Endothelial cell of umbilical vein (primary cell): ENCODE data around the gene CTNND2.

Source experiments
- EZH2 ChIP-seq: IDR thresholded peaks from 2 replicates; pipeline ENCODE4 v1.6.1; 2012; ENCODE audit warnings: borderline replicate concordance, low read depth, mild to moderate bottlenecking, moderate library complexity, low read length, inconsistent platforms; ENCODE audit not compliant: severe bottlenecking
- FOS ChIP-seq: IDR thresholded peaks from 2 replicates; pipeline ENCODE4 v1.6.1; 2011; ENCODE audit warnings: mild to moderate bottlenecking, low read length, moderate library complexity, borderline replicate concordance; ENCODE audit not compliant: insufficient read depth
- GATA2 ChIP-seq: IDR thresholded peaks from 2 replicates; pipeline ENCODE4 v1.7.0; 2011; ENCODE audit warnings: low read depth, mild to moderate bottlenecking, moderate library complexity, mixed read lengths, low read length; ENCODE audit not compliant: insufficient read length, insufficient read depth
- JUN ChIP-seq: IDR thresholded peaks from 2 replicates; pipeline ENCODE4 v1.6.1; 2011; ENCODE audit warnings: borderline replicate concordance, low read depth; ENCODE audit not compliant: insufficient read length, insufficient read depth
- MAX ChIP-seq: IDR thresholded peaks from 2 replicates; pipeline ENCODE4 v1.6.1; 2011; ENCODE audit not compliant: insufficient read depth, insufficient read length
- MYC ChIP-seq: IDR thresholded peaks from one replicate; pipeline ENCODE4 v1.6.1; 2011; ENCODE audit warnings: mild to moderate bottlenecking, low read depth, low read length
- POLR2A ChIP-seq: IDR thresholded peaks from 2 replicates; pipeline ENCODE4 v1.6.1; 2012; ENCODE audit warnings: low read depth, mild to moderate bottlenecking, control low read depth, low read length
- POLR2AphosphoS5 ChIP-seq: IDR thresholded peaks from 2 replicates; pipeline ENCODE4 v1.6.1; 2012; ENCODE audit warnings: low read depth, mild to moderate bottlenecking, control low read depth, low read length, moderate library complexity; ENCODE audit not compliant: insufficient read depth
- TF ChIP-seq, protein P1 (sequence below), 2 donors: IDR thresholded peaks; 1 replicate in 1 of 2; 2 replicates in 1 of 2; pipeline ENCODE4 v1.5.1; 2011; ENCODE audit warnings: low read length in 2 of 2, mild to moderate bottlenecking in 2 of 2, moderate library complexity in 2 of 2, control low read depth in 1 of 2, inconsistent platforms in 1 of 2, low read depth in 1 of 2; ENCODE audit not compliant: insufficient read depth in 1 of 2; ENCODE audit errors: extremely low read depth in 1 of 2

DNA sequence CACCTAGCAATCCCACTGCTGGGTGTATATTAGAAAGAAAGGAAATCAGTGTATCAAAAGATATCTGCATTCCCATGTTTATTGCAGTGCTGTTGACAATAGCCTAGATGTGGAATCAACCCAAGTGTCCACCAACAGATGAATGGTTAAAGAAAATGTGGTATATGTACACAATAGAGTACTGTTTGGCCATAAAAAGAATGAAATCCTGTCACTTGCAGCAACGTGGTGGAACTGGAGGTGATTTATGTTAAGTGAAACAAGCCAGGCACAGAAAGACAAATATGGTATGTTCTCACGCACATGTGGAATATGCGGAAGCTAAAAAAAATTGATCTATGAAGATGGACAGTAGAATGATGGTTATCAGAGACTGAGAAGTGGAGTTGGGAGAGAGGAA is 921.6 kb downstream of the CTNND2 start:
- TF ChIP-seq, protein P1, sequence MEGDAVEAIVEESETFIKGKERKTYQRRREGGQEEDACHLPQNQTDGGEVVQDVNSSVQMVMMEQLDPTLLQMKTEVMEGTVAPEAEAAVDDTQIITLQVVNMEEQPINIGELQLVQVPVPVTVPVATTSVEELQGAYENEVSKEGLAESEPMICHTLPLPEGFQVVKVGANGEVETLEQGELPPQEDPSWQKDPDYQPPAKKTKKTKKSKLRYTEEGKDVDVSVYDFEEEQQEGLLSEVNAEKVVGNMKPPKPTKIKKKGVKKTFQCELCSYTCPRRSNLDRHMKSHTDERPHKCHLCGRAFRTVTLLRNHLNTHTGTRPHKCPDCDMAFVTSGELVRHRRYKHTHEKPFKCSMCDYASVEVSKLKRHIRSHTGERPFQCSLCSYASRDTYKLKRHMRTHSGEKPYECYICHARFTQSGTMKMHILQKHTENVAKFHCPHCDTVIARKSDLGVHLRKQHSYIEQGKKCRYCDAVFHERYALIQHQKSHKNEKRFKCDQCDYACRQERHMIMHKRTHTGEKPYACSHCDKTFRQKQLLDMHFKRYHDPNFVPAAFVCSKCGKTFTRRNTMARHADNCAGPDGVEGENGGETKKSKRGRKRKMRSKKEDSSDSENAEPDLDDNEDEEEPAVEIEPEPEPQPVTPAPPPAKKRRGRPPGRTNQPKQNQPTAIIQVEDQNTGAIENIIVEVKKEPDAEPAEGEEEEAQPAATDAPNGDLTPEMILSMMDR (IDR thresholded peaks at IDR 0.05; ENCODE audit: extremely low read depth in 1 of 2, insufficient read depth in 1 of 2, low read depth in 1 of 2, low read length in 2 of 2), result no peak
- no peak for TF ChIP-seq MAX
- TF ChIP-seq GATA2, result no peak
- TF ChIP-seq POLR2A, result no peak
- no peak for TF ChIP-seq POLR2AphosphoS5
- TF ChIP-seq EZH2, result no peak
- TF ChIP-seq JUN, result no peak
- TF ChIP-seq FOS, result no peak
- no peak for TF ChIP-seq MYC
